HPDE6-E6E7 (cell line): ENCODE results near the gene MYCN.
"Not testable (repeated sequence)": the region's sequence is repeated elsewhere in the genome, so short reads cannot be mapped to it uniquely, and the experiment has no call there.

Source experiments
- DNase-seq: peaks from one replicate; pipeline ENCODE4 v3.0.0; 2011; ENCODE audit warnings: missing footprints; ENCODE audit errors: extremely low spot score

Gene MYCN

DNA sequence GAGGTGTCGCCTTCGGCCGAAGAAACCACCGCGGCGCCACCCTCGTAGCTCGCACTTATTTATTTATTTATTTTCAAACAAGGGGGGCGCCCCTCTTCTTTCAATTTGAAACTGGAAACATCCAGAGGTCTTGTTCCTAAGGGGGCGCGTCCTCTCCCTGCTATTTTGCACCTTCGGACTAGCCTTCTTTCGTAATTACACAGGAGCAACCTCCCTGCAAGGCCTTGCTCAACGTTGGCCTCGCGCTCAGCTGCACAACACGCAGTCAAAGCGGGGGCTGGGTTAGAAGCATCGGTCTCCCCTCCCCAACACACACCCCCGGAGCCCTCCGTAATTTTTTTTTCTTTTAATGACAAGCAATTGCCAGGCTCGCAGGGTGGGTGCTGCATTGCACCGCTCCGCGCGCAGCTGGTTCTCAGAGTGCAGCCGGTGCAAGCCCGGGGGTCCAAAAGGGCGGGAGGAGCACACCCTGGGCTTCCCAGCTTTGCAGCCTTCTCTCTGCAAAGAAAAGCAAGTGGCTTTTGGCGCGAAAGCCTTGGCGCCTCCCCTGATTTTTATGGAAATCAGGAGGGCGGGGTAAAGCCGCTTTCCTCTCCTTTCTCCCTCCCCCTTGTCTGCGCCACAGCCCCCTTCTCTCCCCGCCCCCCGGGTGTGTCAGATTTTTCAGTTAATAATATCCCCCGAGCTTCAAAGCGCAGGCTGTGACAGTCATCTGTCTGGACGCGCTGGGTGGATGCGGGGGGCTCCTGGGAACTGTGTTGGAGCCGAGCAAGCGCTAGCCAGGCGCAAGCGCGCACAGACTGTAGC lies at the start of gene MYCN:
TSS of gene MYCN (plus strand) at position 697 of the 807 bp plus-strand sequence. CDS start 1,515 bp downstream, outside the sequence.
- no peak for DNase-seq

DNA sequence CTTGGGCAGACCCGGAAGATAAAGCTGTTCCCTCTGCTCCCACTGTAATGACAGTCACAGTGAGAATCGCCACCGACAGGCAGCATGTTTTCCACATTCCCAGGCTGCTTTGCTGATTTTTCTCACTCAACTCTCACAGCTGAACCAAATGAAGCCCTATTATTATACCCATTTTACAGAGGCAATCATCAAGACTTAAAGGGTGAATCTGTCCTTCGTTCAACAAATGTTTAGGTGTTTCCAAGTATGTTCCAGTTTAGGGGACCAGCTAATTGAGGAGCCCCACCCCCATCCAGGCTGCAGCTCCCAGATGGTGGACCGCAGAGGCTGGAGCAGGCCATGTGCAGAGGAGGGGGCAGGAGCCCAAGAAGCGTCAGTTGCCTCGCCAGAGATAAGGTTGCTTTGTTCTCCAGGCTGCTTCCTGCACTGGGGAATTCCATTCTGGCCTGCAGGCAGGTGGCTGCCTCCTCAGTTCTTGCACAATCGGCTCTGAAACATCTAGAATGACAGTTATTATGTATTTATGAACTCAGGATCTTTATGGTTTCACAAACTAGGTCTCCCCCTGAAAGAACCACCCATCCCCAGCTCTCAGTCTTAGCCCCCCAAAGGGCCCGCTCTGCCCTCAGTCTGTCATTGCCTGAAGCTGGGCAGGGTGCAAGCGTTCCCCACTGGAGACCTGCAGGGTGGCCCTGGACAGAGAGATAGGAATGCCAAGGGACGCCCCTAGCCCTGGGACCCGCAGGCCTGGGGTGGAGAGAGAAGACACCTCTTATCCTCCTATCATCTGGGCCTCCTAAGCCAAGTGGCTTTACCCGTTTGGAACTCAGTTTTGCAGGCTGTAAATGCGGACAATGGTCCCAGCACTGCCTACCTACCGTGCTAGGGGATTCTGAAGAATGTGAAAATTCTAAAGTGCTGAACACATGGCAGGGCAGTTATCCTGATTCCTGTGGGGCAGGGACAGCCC lies 49.1 kb upstream of the MYCN start:
- peak; percentile 38 for DNase-seq

DNA sequence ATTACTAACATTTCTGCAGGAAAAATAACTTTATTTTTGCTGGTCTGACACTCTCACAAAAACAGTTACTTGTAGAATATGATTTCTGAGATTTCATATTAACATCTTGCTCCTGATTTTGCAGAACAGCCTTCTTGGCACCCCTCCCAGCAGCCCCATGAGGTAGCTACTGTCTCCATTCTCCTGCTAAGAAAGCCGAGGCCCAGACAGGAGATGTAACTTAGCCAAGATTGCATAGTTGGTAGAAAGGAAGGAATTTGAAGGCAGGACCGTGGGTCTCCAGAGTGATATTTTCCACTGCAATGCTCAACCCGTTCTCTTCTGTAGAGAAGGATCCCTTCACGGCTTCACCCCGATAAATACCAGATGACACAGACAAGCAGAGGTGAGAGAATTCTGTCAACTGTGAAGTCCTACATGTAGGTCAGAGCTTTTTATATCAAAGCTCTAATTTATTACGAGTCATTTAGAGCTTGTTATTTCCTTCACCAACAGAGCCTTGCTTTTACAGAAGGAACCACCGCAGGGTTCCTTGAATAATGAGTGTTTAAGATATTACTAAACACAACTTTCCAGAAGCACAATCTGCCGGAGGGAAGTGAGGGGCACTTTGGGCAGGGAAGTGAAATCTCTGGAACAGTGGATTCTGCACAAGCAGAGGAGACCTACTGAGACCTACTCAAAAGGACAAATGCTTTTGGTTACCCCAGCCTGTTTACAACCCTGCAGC lies 48.0 kb upstream of the MYCN start:
- no peak for DNase-seq

DNA sequence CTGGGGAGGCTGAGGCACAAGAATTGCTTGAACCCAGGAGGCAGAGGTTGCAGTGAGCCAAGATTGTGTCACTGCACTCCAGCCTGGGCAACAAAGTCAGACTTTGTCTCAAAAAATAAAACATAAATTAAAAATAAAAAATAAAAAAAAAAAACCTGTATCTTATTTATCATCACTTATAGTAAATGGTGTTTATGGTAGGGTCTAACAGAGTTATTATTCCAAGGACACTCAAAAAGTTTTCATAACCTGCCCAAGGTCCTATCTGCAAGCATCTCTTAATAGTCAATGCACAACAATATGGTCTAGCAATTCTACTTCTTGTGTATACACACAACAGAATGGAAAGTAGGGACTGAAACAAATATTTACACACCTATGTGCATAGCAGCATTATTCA lies 47.3 kb upstream of the MYCN start:
- DNase-seq: no peak

GRCh38 chr2:15893689-15894480 lies 46.5 kb upstream of the MYCN start:
- DNase-seq: peak; percentile 20

- DNase-seq: no peak
Observed at GRCh38 chr2:15894481-15895144, 45.7 kb upstream of the MYCN start.

- DNase-seq: no peak
Observed at GRCh38 chr2:15895615-15896469, 44.5 kb upstream of the MYCN start.

DNA sequence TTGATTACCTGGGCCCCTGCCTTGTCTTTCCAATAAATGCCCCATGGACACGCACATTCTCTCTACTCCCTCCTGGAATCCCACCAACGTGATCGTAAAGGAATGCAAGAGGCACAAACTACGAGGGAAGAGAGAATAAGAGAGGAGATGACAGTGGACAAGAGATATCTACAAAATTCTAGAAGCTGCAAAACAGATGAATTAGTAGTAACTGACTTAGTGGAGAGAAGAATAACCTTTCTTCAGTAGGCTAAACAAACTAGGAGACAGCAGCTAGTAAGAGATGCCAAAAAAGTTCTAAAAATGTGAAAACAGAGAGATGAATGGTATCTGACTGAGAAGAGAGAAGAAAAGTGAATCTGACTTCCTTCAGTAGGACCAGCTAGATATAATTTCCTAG lies 43.5 kb upstream of the MYCN start:
- no peak for DNase-seq

DNA sequence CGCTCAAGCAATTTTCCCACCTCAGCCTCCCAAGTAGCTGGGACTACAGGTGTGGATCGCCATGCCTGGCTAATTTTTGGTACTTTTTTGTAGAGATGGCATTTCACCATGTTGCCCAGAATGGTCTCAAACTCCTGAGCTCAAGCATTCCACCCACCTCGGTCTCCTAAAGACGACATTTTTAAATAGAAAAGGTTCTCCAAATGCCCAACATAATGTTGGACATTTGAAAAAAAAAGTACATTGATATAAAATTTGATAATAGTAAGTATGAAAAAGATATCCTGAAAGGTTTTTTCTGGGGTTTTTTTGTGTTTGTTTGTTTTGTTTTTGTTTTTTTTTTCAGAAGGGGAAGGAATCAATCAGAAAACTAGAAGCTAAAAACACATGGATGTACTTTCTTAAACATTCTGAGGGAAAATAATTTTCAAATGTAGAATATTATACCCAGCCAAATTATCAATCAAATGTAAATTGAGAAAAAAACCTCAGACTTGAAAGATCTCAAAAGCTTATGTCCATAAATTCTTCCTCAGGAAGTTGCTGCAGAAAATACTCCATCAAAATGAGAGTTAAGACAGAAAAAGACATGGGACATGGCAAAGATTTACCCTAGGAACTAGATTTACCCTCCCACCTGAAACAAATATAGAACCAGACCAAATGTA lies 42.8 kb upstream of the MYCN start:
- no peak for DNase-seq

GRCh38 chr2:15899327-15899612 lies 41.1 kb upstream of the MYCN start:
- no peak for DNase-seq

DNA sequence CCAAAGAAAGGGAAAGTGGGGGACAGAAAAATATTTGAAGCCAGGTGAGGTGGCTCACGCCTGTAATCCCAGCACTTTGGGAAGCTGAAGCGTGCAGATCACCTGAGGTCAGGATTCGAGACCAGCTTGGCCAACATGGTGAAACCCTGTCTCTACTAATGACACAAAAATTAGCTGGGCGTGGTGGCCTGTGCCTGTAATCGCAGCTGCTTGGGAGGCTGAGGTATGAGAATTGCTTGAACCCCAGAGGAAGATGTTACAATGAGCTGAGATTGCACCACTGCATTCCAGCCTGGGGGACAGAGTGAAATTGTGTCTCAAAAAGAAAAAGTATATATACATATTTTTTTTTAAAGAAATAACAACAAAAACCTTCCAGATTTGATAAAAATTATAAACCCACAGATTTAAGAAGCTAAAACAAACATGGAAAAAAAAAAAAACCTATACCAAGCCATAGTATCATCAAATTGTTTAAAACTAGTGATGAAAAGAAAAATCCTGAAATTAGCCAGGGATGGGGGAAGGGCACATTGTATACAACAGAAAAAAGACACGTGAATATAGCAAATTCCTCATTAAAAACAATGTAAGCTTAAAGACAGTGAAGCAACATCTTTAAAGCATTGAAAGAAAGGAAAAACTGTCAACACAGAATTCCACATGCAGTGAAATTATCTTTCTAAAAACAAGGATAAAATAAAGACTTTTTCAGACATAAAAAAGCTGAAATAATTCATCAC lies 40.4 kb upstream of the MYCN start:
- no peak for DNase-seq

DNA sequence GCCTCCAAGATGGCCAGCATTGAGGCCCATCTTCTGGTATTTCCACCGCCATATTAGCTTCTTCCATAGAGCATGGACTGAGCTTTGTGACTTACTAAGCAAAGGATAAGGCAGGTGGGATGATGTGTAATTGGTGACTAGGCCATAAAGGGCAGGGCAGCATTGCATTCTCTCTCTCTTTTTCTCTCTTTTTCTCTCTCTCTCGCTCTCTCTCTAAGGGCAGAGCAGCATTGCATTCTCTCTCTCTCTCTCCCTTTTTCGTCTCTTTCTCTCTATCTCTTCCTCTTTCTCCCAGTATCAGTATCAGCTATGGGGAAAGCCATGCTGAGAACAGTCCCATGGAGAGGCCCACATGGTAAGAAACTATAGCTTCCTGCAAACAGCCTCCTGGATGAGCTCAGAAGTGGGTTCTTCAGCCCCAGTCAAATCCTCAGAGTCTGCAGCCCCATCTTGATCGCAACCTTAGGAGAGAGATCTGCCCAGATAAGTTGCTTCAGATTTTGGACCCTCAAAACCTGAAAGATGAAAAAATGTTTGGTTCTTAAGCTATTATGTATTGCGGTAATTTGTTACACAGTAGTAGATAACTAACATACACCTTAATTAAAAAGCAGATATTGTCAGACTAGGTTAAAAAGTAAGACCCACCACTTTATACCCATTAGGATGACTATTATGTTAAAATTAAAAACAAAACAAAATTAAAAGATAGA lies 39.1 kb upstream of the MYCN start:
- no peak for DNase-seq

GRCh38 chr2:15901808-15902130 lies 38.6 kb upstream of the MYCN start:
- no peak for DNase-seq

DNA sequence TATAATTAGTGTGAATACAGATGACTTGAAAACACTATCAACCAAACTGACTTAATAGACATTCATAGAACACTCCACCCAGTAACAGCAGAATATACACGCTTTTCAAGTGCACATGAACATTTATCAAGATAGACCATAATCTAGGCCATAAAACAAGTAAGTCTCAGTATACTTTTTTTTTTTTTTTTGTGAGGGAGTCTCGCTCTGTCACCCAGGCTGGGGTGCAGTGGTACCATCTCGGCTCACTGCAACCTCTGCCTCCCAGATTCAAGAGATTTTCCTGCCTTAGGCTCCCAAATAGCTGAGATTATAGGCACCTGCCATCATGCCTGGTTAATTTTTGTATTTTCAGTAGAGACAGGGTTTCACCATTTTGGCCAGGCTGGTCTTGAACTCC lies 36.4 kb upstream of the MYCN start:
- DNase-seq: not testable (repeated sequence)

DNA sequence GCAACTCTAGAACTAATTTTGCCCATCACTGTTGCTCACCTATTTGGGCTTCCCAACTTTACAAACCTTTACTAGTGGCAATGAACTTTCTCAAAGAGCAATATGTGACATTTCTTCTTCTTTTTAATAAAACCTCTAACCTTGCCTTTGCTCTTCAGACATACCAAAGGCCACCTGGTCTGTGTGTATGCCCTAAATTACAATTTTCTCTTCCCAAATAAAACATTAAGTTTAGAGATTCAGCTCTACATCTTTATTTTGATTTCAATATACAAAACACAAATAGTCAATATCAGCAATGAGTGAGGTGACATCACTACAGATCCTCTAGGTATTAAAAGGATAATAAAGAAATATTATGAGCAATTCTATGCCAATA lies 35.1 kb upstream of the MYCN start:
- DNase-seq: no peak

DNA sequence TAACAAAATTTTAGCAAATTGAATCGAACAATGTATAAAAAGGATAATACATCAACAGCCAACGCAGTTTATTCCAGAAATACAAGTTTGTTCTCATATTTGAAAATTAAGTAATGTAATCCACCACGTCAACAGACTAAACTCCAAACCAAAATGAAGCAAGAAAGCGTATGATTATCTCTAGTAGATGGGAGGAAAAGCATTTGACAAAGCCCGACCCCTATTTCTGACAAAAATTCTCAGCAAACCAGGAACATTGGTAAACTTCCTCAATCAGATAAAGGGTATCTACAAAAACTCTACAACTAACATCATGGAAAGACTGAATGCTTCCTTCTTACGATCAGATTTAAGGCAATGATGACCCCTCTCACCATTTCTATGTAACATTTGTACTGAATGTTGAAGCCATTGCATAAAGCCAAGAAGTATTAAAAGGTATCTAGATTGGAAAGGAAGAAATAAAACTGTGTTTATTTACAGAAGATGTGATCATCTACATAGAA lies 34.3 kb upstream of the MYCN start:
- DNase-seq: no peak

DNA sequence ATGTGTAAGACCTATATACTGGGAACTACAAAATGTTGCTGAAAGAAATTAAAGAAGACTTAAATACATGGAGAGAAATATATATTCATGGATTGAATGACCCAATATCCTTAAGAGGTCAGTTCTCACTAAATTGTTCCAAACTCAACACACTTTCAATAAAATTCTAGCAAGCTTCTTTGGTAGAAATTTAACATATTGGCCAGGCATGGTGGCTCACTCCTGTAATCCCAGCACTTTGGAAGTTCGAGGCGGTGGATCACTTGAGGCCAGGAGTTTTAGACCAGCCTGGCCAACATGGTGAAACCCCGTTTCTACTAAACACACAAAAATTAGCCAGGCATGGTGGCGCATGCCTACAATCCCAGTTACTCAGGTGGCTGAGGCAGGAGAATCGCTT lies 33.6 kb upstream of the MYCN start:
- DNase-seq: no peak
